CD4-positive, alpha-beta T cell treated with Interleukin-10 for 1 hour (primary cell): ENCODE measurements around the gene CCDC159.
A peak's percentile ranks its signal among the peaks of the same experiment; 100 is the strongest.
"Not testable (repeated sequence)": the region's sequence is repeated elsewhere in the genome, so short reads cannot be mapped to it uniquely, and the experiment has no call there.

ENCODE experiments used
- DNase-seq: peaks from one replicate; pipeline ENCODE4 v3.0.0-alpha.2; 2020

CCDC159 gene

GRCh38 chr19:11338569-11339253 is 7.6 kb upstream of the CCDC159 start:
- DNase-seq = no peak

- DNase-seq = peak; percentile 84
Observed at GRCh38 chr19:11339254-11340098, 6.8 kb upstream of the CCDC159 start, which contains the start of gene RAB3D. RAB3D (minus strand) TSS chr19:11339657; CDS start chr19:11337399, 2,258 bp downstream.

- not testable (repeated sequence) for DNase-seq
Observed at GRCh38 chr19:11340099-11340467, 6.2 kb upstream of the CCDC159 start.

- no peak for DNase-seq
Observed at GRCh38 chr19:11342429-11342828, 3.9 kb upstream of the CCDC159 start.

GRCh38 chr19:11345122-11345803 is 1.1 kb upstream of the CCDC159 start:
- no peak for DNase-seq

GRCh38 chr19:11347546-11348039 is 1.3 kb downstream of the CCDC159 start:
- DNase-seq = no peak

- no peak for DNase-seq
Observed at GRCh38 chr19:11349171-11349570, 2.9 kb downstream of the CCDC159 start.

- not testable (repeated sequence) for DNase-seq
Observed at GRCh38 chr19:11354102-11354501, 7.8 kb downstream of the CCDC159 start.

- peak; percentile 90 for DNase-seq
Observed at GRCh38 chr19:11355160-11356073, 9.1 kb downstream of the CCDC159 start, which contains the start of gene PLPPR2. PLPPR2 (plus strand) TSS chr19:11355432; CDS start chr19:11357674, 2,242 bp downstream.

GRCh38 chr19:11356074-11356397 is 9.7 kb downstream of the CCDC159 start:
- DNase-seq = no peak

- DNase-seq = no peak
Observed at GRCh38 chr19:11356676-11357550, 10.6 kb downstream of the CCDC159 start.

GRCh38 chr19:11359421-11359820 is 13.1 kb downstream of the CCDC159 start:
- no peak for DNase-seq

GRCh38 chr19:11361037-11361770 is 14.9 kb downstream of the CCDC159 start:
- no peak for DNase-seq

GRCh38 chr19:11361771-11362731 is 15.7 kb downstream of the CCDC159 start:
- no peak for DNase-seq

GRCh38 chr19:11363881-11364280 is 17.6 kb downstream of the CCDC159 start:
- DNase-seq = no peak

- DNase-seq = no peak
Observed at GRCh38 chr19:11364296-11364904, 18.1 kb downstream of the CCDC159 start.

GRCh38 chr19:11364935-11365334 is 18.6 kb downstream of the CCDC159 start:
- no peak for DNase-seq

- DNase-seq = no peak
Observed at GRCh38 chr19:11365557-11366117, 19.3 kb downstream of the CCDC159 start.
